Stimulated activated CD8-positive, alpha-beta memory T cell treated with anti-CD3 and anti-CD28 coated beads, Interleukin-7, amount 100 ng/mL, for 24 hours (primary cell): ENCODE results near the gene VPS54.
"Not testable (repeated sequence)": the region's sequence is repeated elsewhere in the genome, so short reads cannot be mapped to it uniquely, and the experiment has no call there.

Experiments used
- DNase-seq: peaks from one replicate; pipeline ENCODE4 v3.0.0-alpha.2; 2020; ENCODE audit warnings: low read depth

VPS54 gene

GRCh38 chr2:63866009-63866709, 153.1 kb downstream of the VPS54 start:
- no peak for DNase-seq

GRCh38 chr2:63865159-63865799, 153.9 kb downstream of the VPS54 start:
- no peak for DNase-seq

DNA sequence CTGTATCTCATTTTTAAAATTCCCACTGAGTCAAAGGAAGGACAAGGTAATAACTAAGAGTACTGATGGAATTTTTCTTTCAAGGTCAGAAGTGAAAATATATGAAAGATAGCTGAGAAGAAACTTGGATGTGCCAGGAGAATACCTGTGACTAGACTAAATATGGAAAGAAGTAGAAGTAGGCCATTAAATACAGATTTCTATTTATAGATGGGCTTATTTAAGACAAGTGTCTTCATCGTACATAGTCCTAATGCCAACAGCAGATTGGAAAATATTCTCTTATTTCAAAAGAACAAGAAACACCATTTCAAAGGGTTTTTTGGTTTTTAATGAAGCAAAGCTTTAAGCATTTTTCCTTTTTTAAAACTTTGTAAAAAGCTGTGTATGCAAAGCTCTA, 155.5 kb downstream of the VPS54 start:
- DNase-seq = no peak

DNA sequence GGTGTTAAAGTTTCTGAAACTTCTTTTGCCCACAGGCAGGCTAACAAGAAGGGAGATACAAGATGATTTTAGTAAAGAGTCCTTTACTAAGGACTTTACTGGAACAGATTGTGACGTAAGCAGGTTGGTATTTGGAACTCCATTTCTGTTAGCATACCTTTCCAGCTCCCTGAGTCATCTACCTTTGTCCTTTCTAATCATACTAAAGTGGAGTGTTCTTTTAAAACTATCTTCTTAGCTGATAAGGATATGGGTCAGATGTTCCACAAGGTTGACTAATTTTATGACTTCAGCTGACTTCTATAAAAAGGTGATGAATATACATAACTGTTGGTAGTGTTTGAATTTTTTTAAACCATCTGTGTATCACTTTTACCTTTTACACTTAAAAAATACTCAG, 156.4 kb downstream of the VPS54 start:
- no peak for DNase-seq

DNA sequence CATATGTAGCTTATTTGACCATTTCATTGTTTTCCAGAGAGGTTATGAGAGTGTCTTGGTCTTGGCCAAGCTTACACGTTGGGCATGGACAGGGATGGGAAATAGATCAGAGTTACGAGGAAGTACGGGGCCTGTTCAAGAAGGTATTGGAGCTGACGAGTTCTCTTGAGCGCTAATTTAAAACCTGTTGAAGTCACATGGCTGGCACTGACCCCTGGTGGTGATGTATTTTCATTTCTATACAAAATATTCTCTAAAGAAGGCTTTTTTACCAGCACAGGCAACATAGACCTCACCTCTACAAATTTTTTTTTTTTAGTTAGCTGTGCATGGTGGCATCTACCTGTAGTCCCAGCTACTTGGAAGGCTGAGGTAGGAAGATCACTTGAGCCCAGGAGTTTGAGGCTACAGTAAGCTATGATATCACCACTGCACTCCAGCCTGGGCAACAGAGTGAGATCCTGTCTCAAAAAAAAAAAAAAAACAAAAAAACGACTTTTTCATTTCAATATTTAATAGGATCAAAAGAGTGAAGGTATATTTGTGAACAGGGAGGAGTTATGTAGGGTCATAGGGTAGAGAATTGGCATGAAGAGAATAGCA, 157.9 kb downstream of the VPS54 start:
- no peak for DNase-seq

- no peak for DNase-seq
Measured at GRCh38 chr2:63858291-63858690, 160.9 kb downstream of the VPS54 start.

DNA sequence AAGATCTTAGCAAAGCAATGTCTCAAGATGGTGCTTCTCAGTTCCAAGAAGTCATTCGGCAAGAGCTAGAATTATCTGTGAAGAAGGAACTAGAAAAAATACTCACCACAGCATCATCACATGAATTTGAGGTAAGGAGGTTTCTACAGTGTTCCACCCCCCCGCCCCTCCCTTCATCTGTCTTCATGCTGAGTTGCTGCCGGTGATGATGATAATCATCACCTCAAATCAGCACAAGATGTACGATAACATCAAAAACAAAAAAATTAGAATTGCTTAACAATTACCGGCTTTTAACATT, 163.0 kb downstream of the VPS54 start:
- DNase-seq = no peak

GRCh38 chr2:63855418-63856302, 163.6 kb downstream of the VPS54 start:
- no peak for DNase-seq

GRCh38 chr2:63853527-63854310, 165.5 kb downstream of the VPS54 start:
- no peak for DNase-seq

DNA sequence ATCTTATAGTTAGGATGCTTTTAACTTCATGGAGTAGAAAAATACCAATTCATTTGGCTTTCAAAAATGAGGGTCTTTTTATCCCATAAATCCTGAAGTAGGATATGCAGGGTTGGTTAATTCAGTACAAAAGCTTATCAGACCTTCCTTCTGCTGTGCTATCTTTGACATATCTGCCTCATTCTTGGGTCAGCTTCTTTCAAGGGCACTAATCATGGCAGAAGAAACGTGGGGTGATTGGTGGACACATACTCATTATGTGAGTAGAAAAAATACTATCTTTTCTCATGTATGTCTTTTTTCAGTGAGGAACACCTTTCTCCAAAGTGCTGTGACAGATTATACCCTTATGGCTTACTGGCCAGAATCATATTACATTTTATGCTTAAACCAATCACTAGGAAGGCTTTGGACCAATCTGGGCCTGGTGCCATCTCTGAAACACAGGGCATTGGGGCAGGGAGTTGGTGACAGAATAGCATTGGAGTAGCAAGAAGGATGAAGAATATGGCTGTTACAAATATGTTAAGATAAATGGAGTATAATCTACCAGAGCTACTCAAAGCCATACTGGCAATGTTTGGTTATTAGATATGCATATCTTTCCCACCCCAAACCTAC, 167.4 kb downstream of the VPS54 start:
- no peak for DNase-seq

- no peak for DNase-seq
Measured at GRCh38 chr2:63850649-63851048, 168.6 kb downstream of the VPS54 start.

- no peak for DNase-seq
Measured at GRCh38 chr2:63850204-63850571, 169.0 kb downstream of the VPS54 start.

DNA sequence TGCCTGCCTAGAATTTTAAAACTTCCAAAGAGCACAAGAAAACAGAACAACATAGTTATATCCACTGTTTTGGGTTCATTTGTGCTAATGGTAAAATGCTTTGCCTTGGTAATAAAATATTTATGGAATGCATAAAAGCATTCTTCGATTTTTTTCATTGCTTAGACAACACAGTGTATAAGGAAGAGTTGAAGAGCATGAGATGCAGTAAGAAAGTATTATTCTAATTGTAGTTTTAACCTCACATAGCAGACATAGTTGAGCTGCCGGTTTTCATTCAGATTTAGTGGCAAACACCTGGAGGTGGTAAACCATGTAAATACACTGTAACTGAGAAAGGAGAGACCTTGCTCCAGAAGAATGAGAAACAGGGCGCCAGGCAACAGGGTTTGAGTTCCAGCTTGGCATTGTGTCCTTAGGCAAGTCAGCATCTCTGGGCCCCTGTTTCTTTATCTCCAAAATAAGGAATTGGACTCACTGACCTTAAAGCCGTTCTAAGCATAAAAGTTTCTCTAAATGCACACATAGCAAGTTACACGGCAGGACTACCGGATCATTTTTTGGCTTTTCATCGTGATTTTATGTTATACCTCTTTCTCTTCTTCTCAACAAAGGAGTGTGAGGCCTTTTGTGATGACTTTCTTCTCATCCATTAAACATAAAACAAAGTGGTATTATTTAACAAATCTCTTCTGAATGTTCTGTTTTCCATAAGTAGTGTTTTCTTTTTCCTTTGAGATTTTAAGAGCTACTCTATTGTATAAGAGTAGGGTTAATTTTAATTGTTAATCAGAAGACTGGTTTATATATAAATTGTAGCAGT, 169.6 kb downstream of the VPS54 start:
- DNase-seq = no peak

GRCh38 chr2:63847571-63847970, 171.7 kb downstream of the VPS54 start:
- not testable (repeated sequence) for DNase-seq

DNA sequence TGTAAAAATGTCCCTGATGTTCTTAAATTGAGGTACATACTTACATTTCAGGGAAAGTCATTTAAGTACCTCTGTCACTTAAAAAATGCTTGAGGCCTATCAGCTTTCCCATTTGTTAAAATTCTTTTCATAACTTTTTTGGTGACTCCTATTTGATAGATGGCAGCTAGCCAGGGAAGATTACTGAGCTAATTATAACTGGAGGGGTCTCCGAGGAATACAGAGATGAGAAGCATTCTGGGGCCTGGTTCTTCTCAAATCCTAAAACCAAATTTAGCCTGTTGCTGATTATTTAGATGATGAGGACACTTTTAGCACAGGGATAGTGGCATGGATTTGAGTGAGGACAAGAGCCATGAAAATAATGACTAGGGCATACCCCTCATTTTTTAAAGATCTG, 172.7 kb downstream of the VPS54 start:
- DNase-seq = no peak

DNA sequence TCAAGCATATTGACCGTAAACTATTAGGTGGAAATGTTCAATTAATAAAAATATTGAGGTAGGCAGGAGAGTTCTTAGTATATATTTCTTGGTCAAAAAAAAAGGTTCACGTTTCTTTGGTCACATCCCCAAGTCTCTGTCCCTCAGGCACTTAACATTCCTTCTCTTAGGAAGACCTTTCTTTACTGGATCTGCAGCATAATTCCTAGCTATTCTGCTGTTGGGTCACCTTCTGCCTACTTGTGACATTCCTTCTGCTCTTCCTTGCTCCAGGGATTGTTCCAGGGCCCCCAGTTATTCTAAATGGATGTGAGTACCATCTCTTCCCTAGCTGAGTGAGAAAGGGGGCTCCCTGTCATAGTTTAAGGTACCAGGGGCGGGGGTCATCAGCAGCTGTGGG, 173.4 kb downstream of the VPS54 start:
- no peak for DNase-seq

GRCh38 chr2:63844616-63845015, 174.6 kb downstream of the VPS54 start:
- no peak for DNase-seq

GRCh38 chr2:63843791-63844190, 175.4 kb downstream of the VPS54 start:
- DNase-seq = no peak

- no peak for DNase-seq
Measured at GRCh38 chr2:63843093-63843492, 176.1 kb downstream of the VPS54 start.

DNA sequence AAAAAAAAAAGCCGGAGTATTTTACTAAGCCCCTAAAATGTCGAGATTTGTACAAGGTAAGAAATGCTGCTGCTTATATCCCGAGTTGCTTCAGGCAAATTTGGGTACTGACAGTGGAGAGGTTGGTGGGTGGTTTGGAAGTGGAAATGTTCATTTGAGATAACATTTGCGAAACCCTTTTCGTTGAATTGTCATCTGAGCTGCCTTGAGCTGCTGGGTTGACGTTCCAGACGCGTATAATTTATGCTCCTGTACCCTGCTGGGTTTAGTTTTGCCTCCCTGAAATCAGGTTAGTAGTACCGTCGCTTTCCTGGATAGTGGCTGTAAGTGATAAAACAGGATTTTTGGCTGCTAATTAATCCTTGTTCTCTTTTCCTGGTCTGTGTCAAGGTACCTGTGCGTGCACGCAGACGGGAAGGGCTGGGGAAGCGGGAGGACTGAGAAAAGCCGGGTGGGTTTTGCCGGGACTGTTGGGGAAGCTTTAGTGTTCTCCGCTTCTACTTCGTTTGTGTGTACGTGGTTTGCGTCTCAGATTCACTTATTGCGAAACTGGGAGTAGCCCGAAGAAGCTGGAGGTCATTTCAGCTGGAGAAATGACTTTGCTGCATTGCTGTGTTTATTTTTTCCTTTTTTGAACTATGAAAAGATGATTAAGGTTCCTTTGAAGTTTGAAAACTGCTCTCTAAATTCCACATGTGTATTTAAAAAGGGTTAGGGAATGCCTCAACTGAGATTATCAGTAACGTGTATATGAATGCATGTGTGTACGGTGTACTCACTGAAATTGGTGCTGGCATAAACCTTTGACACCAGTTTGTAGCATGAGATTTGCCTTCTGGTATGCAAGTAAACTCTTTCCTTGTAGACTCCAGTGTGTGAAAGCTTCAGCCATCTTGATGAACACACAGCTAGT, 176.8 kb downstream of the VPS54 start:
- DNase-seq = no peak
